NCI-H345 treated with DMSO at 0.1 percent for 48 hours (cell line): ENCODE measurements around the gene LGALS3BP.

Experiments used
- DNase-seq: peaks from one replicate; lab custom pipeline; 2025; ENCODE audit not compliant: unreplicated experiment; lab: John Stamatoyannopoulos, UW

Gene LGALS3BP

DNA sequence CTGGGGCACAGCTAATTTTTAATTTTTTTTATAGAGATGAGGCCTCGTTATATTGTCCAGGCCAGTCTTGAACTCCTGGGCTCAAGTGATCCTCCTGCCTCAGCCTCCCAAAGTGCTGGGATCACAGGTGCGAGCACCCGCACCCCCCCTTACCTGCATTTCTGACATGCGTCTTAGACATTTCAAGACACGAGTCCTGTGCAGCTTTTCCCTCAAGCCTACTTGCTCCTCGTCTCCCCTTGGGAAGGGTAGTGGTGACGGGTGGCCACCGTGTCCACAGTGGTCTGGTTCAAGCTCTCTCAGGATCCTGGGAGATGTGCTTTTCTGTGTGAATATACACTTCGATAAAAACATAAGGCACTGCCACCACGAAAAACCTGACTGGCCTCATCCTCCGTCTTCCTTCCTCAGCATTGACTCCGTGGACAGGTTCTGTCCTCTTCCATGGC lies 20.2 kb upstream of the LGALS3BP start:
- DNase-seq, result no peak

GRCh38 chr17:78999056-78999768 lies 19.5 kb upstream of the LGALS3BP start:
- no peak for DNase-seq

- DNase-seq, result no peak
Observed at GRCh38 chr17:78998311-78999055, 18.8 kb upstream of the LGALS3BP start.

- no peak for DNase-seq
Observed at GRCh38 chr17:78997881-78998280, 18.2 kb upstream of the LGALS3BP start.

- DNase-seq, result no peak
Observed at GRCh38 chr17:78997231-78997741, 17.6 kb upstream of the LGALS3BP start.

DNA sequence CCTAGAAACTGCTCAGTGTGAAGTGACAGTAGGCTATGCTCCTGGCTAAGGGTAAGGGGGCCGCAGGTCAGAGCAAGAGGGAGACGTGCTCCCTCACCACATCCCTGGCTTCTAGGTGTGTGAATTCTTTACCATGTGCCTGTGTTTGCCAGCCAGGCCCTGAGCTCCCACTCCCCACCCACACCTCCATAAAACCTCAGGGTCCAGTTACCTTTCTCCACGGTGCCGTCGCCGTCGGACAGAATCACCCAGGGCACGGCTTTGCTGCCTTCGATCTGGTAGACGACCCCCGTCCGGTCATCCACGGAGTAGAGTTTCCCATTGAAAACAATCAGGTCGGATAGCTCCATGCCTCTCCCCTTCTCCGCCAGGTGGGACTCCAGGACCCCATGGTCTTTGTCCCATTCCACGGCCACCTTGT lies 17.1 kb upstream of the LGALS3BP start:
- DNase-seq, result no peak

- DNase-seq, result no peak
Observed at GRCh38 chr17:78995761-78996451, 16.2 kb upstream of the LGALS3BP start.

- DNase-seq, result no peak
Observed at GRCh38 chr17:78995022-78995760, 15.5 kb upstream of the LGALS3BP start.

GRCh38 chr17:78993981-78994671 lies 14.4 kb upstream of the LGALS3BP start:
- no peak for DNase-seq

DNA sequence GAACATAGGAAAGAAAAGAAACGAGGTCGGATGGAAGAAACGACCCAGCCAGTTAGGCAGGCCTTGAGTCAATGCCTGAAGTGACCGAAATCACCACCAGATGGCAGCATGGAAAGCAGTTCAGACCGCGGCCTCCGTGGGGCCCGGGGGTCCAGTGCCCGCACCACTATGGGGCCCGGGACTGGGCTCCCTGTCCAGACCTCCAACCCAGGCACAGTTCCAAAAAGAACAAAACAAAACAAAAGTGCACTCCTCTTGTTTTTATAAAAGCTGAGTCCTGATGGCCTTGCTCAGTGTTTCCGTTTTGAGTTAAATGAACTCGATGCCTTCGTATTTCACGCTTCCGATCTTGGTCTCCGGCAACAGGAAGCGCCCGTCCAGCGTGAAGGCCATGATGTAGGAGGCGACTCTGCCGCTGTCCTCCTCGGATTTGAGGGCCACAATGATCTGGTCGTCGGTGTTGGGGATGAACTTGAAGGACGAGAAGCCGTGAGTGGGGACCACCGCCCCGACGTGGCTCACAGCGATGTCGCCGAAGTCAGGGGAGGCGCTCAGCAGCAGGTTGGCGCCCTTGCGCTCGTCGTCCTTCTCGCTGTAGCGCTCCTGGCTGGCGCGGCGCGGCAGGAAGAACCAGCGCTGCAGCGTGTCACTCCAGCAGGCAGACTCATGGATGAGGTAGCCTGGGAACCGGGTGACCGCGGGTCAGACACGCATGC lies 13.7 kb upstream of the LGALS3BP start:
- DNase-seq, result peak; percentile 23

DNA sequence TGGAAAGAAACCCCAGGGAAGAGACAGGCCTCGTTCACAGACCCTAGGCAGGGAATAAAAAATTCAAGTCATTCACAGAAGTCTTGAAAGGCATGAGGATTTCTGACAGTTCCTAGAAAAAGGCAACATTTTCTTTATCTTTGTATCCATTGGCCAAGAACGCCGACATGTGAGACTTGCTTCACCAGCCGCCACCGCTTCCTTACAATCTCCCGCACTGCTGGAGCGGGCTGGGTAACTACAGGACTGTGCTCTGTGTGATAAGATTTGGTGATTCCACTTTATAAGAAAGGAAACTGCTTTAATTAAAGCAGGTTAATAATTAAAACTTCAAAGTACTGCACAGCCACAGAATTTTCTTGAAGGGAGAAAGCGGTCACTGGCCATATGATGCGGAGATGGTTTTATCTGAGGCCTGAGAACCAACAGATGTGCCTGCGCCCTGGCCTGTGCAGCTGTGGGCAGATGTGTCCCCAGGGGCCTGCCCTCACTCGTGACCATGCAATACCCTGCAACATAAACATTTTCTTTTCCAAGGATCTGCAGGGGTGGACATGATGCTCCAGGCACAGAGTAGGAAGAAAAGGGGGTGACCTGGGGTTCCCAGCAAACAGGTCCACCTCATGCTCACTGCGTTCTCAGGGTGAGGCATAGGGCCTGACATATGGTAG lies 13.0 kb upstream of the LGALS3BP start:
- DNase-seq, result no peak

DNA sequence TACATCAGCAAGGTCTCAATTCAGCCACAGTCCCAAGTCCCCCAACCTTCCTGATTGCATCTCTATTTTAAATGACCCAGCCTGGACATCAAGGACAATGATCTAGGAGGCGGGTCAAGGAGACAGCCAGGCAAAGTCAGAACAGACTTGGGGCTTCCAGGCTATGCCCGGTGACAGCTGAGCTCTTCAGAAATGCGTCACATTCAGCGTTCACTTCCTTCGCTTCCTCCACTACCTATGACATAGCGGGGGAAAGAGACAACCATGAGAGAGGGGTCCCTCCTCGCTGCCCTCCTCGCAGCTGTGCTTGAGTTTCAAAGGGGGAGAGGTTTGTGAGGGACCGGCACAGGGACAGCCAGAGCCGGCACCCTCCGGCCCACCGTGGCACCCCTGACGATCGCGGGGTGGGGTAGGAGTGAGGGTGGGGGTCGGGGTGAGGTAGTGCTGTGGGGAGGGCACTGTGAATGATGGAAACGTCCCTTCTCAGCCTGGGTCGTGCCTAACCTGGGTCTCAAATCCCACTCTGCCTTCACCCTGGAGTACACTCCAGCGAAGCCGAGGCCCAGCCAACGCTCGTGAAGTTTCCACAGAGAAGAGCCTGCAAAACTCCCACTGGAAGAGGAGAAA lies 12.3 kb upstream of the LGALS3BP start:
- no peak for DNase-seq

GRCh38 chr17:78991017-78991738 lies 11.5 kb upstream of the LGALS3BP start:
- DNase-seq, result no peak

DNA sequence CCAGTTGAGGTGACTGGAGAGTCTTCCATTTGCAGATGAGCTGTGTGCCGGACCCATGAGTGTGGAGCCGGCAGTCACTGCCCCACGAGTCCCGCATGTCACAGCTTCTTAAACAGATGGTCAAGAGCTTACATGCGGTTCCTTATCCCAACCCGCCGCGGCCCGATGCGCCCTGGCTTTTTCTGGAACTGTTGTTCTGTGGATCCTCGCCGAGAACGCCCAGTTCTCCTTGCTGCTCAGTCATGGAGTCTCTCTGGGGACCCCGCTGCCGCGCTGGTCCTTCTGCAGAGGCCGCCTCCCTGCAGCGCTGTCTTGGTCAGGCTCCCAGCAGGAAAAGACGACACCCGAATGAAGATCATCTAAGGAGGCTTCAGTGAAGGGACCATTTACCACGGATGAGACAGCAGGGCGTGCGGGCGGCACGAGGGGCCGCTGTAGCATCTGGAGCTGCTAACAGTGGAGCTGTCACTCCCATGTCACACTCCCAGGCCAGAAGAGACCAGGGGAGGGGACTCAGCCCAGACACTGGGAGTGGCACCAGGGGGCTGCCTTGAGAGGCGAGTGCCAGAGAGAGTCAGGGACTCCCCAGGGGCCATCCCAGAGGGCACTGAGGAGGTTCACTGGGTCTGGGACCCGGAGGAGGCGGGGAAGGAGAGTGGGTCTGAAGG lies 10.8 kb upstream of the LGALS3BP start:
- no peak for DNase-seq

DNA sequence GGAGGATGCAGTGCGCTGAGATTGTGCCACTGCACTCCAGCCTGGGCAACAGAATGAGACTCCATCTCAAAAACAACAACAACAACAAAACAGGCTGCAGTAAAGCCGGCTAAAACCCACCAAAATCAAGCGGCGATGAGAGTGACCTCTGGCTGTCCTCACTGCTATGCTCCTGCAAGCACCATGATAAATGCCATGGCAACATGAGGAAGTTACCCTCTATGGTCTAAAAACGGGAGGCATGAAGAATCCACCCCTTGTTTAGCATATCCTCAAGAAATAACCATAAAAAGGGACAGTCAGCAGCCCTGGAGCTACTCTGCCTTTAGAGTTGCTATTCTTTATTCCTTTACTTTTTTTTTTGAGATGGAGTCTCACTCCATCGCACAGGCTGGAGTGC lies 8.4 kb upstream of the LGALS3BP start:
- DNase-seq, result no peak

- DNase-seq, result peak; percentile 87
Observed at GRCh38 chr17:78986649-78987328, 7.1 kb upstream of the LGALS3BP start.

GRCh38 chr17:78986048-78986648 lies 6.4 kb upstream of the LGALS3BP start:
- peak; percentile 38 for DNase-seq
